T-helper 22 cell (primary cell): Measurements from ENCODE around the gene MEGF6.
"Not testable (repeated sequence)": the region's sequence is repeated elsewhere in the genome, so short reads cannot be mapped to it uniquely, and the experiment has no call there.

Source experiments
- DNase-seq: peaks from one replicate; pipeline ENCODE4 v3.0.0-alpha.2; 2020; ENCODE audit warnings: low read depth

Gene MEGF6

GRCh38 chr1:3629561-3630160 lies 18.4 kb upstream of the MEGF6 start:
- DNase-seq = no peak

GRCh38 chr1:3628445-3628844 lies 17.1 kb upstream of the MEGF6 start:
- DNase-seq = no peak

GRCh38 chr1:3627515-3628253 lies 16.4 kb upstream of the MEGF6 start:
- DNase-seq = no peak

- DNase-seq = no peak
Measured at GRCh38 chr1:3626025-3626424, 14.7 kb upstream of the MEGF6 start.

- no peak for DNase-seq
Measured at GRCh38 chr1:3625151-3625907, 14.0 kb upstream of the MEGF6 start.

DNA sequence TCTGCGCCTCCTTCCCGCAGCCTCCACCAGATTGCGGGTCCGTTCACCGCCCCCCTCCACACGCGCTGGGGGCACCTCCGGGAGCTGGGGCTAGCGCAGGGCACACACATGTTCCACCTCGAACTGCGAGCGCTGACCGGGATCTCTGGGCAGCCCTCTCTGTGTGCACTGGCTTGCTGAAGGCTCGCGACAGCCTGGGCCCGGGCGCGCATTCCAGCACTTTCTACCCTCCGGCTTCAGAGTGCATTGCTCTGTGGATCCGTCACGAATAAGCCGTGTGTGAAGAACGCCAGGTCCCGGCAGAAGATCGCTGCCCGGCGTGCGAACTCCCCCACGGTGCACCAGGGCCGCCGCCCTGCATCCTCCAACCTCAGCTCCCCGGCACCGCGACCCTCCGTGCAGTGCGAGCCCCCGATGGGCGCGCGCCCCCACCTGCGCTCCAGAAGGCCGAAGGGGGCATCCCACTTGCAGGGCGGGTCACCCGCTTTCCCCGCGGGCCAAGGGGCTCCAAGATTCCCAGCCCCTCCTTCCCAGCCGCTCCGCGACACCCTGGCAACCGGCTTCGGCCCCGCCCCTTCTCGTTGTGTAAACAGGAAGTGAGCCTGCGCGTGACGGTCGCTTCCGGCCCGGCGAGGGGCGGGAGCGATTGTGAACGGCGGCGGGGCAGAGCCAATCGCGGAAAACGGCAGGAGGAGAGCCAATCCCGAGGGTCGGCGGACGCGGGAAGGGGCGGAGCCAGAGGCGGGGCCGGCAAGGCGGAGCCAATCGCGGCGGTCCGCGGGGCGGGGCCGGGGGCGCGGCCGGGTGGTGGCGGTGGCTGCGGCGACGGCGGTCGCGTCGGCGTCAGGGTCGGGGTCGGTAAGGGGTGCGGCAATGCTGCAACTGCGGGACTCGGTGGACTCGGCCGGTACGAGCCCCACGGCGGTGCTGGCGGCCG lies 13.2 kb upstream of the MEGF6 start, which contains the start of gene TPRG1L:
TPRG1L (plus strand) TSS at position 816 of the 937 bp plus-strand sequence; CDS start at position 874, 58 bp downstream.
- peak; percentile 95 for DNase-seq

DNA sequence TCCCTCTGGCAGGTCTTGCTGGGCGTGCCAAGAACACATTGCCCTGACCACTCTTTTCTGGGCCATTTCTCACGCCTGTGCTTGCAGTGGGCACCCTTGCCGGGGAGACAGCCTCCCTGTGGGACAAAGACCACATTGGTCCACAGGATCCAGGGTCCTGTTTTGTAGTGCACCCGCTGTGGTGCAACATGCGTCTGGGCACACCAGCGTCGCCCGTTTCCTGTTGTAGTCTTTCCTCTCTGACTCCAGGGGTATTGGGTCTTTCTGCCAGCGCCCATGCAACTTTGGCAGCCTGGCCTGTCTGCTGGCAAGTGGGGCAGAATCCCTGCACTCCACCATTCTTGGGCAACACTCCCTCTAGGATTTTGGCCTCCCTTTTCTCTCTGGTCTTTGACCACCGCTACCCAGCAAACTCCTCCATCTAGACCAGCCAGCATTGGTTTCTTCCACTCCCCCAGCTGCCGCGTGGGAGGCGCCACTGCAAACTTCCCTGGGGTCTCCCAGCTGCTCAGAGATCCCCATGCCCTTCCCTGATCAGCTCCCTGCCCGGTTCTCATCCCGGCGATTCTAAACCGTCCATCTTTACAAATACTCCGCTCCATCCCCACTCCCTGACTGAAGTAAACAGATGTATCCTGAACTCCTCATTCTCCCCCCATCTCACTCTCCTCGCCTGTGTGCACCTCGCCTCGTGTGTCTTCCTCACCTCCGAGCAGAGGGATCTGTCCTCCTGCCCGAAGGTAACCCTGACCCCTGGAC lies 12.3 kb upstream of the MEGF6 start:
- no peak for DNase-seq

GRCh38 chr1:3622102-3622501 lies 10.8 kb upstream of the MEGF6 start:
- not testable (repeated sequence) for DNase-seq

DNA sequence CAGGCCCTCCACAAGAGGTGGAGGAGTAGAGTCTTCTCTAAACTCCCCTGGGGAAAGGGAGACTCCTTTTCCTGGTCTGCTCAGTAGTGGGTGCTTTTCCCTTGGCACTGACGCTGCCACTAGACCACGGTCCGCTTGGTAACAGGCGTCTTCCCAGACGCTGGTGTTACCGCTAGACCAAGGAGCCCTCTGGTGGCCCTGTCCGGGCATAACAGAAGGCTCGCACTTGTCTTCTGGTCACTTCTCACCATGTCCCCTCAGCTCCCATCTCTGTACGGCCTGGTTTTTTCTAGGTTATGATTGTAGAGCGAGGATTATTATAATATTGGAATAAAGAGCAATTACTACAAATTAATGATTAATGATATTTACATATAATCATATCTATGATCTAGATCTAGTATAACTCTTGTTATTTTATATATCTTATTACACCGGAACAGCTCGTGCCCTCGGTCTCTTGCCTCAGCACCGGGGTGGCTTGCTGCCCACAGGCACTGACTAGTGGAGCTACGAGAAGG lies 9.9 kb upstream of the MEGF6 start:
- DNase-seq = not testable (repeated sequence)

GRCh38 chr1:3620708-3621107 lies 9.4 kb upstream of the MEGF6 start:
- no peak for DNase-seq

DNA sequence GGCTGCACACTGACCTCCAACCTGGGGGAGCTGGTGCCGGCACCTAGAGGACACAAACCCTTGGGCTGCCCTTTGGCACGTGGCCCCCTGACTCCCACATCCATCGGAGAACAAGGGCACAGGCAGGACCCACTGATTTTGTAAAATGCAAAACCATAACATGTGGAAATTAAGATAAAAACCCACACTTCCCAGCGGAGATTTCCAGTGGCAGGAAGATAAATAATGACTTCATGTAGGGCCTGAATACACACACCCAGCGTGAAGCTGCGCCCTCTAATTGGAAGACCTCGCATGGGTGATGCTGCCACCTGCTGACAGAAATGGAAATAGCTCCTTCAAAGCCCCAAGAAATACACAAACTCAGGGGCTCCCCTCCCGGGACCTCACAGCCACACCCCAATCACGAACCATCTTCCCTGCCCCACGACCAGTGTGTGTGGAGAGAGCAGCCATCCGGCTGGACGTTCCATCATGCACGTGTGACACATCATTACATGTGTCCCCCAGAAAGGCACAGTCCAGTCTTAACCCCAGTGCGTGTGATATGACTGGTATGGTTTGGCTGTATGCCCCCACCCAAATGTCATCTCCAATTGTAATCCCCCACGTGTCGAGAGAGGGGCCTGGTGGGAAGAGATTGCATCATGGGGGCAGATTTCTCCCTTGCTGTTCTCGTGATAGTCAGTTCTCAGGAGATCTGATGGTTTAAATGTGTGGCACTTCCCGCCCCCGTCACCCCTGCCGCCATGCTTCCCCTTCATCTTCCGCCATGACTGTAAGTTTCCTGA lies 7.8 kb upstream of the MEGF6 start:
- peak; percentile 52 for DNase-seq

- DNase-seq = no peak
Measured at GRCh38 chr1:3618531-3618880, 7.2 kb upstream of the MEGF6 start.

- no peak for DNase-seq
Measured at GRCh38 chr1:3617806-3618345, 6.6 kb upstream of the MEGF6 start.

- DNase-seq = no peak
Measured at GRCh38 chr1:3616861-3617260, 5.6 kb upstream of the MEGF6 start.

- DNase-seq = no peak
Measured at GRCh38 chr1:3614755-3615742, 3.7 kb upstream of the MEGF6 start.

DNA sequence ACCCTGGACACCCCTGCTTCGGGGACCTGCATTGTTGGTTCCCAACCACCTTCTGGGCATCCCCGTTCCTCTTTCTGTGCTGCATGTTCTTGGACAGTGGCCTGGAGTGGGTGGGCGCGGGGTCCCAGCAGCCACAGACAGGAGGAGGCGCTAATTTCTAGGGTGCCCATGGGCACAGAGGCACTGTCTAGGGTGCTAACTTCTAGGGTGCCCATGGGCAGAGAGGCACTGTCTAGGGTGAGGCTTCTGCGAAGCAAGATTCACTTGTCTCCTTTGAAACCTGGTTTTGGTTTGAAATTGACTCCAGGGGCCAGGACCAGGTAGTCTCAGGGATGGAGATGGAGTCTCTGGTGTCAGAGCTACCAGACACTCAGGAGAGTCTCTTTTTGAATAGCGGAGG lies 815 bp upstream of the MEGF6 start:
- no peak for DNase-seq

GRCh38 chr1:3610527-3611169 lies 660 bp downstream of the MEGF6 start:
- no peak for DNase-seq
